NCI-H2171 (cell line): ENCODE measurements around the gene FZD2.
A peak's percentile ranks its signal among the peaks of the same experiment; 100 is the strongest.
"Not testable (repeated sequence)": the region's sequence is repeated elsewhere in the genome, so short reads cannot be mapped to it uniquely, and the experiment has no call there.

Experiments used
- DNase-seq: peaks from one replicate; lab custom pipeline; 2025; lab: John Stamatoyannopoulos, UW

FZD2 gene

DNA sequence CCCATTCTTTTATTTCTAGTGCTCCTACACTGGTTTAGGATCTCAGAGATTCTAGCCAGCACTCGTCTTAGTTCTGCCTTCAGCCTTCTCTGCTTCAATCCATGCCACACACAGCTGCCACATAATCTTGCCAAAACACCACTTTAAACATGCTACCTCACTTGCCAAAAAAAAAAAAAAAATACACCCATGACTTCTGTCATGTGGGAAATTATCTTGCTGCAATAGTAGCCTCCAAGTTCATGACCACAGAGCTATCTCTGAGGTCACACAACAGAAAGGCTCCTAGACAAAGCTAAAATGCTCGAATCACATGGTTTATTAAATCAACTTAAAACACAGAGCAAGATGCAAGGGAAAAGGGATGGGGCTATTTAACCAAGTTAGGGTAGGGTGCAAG lies 18.1 kb downstream of the FZD2 start:
- no peak for DNase-seq

GRCh38 chr17:44578947-44579346 lies 21.7 kb downstream of the FZD2 start:
- DNase-seq, result no peak

GRCh38 chr17:44581868-44582267 lies 24.6 kb downstream of the FZD2 start:
- DNase-seq, result no peak

- DNase-seq, result no peak
Observed at GRCh38 chr17:44584443-44584842, 27.2 kb downstream of the FZD2 start.

- DNase-seq, result no peak
Observed at GRCh38 chr17:44585315-44585714, 28.0 kb downstream of the FZD2 start.

DNA sequence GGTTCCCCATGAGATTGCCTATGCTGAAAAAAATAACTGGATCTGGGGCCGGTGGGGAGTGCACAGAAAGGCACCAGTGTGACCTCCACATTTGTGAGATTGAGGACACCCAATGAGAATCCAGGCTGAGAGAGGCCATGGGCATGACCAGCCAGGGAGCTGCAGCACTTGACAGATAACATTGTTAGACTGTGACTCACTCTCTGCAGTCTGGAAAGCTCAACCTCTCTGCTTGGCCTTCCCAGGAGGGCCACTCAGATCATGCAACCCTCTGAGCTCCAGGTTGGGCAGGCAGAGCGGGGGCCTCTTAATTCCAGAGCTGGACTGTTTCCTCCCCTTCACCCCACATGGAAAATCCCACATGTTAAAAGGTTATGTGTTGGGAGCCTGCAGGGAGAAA lies 30.1 kb downstream of the FZD2 start:
- DNase-seq, result no peak

GRCh38 chr17:44589316-44590071 lies 32.2 kb downstream of the FZD2 start:
- DNase-seq, result no peak

DNA sequence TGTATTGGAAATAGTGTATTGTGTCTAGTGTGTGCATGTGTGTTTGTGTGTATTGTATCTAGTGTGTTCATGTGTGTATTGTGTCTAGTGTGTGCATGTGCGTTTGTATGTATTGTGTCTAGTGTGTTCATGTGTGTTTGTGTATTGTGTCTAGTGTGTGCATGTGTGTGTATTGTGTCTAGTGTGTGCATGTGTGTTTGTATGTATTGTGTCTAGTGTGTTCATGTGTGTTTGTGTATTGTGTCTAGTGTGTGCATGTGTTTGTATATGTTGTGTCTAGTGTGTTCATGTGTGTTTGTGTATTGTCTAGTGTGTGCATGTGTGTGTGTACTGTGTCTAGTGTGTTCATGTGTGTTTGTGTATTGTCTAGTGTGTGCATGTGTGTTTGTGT lies 32.8 kb downstream of the FZD2 start:
- DNase-seq, result not testable (repeated sequence)

DNA sequence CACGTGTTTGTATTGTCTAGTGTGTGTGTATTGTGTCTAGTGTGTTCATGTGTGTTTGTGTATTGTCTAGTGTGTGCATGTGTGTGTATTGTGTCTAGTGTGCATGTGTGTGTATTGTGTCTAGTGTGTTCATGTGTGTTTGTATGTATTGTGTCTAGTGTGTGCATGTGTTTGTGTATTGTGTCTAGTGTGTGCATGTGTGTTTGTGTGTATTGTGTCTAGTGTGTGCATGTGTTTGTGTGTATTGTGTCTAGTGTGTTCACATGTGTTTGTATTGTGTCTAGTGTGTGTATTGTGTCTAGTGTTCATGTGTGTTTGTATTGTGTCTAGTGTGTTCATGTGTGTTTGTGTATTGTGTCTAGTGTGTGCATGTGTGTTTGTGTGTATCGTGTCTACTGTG lies 33.5 kb downstream of the FZD2 start:
- DNase-seq, result not testable (repeated sequence)

DNA sequence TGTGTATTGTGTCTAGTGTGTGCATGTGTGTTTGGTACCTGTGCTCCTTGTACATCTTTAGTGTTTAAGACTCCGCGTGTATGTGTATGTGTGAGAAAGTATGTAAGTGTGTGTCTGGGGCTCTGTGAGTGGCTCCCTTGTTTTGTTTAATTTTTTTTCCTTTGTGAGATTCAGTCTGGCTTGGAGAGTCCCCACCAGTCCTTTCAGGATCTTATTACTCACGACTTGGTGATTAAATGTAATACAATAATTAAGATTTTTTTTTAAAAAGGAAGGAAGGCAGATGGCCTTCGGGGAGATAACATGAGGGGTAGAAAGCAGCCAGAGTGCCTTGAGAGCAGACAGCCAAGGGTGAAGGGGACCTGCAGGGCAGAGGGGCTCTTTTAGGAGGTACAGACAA lies 33.9 kb downstream of the FZD2 start:
- DNase-seq, result peak; percentile 67

GRCh38 chr17:44593156-44593555 lies 35.9 kb downstream of the FZD2 start:
- no peak for DNase-seq

DNA sequence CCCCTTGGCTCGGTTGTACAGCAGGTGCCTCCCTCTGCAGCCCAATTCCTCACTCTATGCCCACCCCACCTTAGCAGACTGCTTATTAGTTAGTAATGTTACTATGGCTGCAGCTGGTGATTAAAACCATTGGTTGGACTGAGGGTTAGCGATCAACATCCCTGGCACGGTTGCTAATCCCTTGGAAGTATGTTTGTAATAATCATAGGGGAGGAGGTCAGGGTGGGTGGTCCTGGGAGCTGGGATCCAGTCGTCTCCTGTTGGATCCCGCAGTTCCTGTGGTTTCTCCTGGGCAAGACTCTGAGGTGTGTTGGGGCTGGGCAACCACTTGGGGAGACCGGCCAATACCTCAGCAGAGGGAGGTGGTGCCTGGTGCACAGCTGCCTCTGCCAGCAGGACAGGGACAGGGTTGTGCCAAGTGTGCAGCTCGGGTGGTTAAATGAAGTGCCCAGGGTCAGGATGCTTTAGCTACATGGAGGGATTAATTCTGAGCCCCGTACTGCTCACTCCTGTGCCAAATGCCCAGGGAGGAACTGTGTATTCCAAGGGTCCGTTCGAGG lies 38.0 kb downstream of the FZD2 start:
- DNase-seq, result no peak

DNA sequence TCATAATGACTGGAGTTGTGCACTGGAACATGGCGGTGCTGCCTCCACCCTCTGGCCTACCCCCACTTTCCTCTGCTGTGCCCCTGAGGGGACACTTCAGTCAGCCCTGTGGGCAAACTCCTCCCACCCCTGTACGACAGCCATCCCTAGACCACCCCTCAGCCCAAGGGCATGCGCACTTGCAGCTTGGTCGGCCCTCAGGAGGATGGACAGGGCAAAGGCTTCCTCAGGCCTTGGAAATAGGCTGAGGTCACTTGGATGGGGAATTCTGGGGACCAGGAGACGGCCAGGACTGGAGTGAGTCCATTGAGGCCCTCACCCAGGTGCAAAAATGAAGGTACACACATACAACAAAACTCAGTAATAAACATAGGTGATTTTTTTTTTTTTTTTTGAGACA lies 41.0 kb downstream of the FZD2 start:
- no peak for DNase-seq

- DNase-seq, result no peak
Observed at GRCh38 chr17:44598932-44599297, 41.6 kb downstream of the FZD2 start.

DNA sequence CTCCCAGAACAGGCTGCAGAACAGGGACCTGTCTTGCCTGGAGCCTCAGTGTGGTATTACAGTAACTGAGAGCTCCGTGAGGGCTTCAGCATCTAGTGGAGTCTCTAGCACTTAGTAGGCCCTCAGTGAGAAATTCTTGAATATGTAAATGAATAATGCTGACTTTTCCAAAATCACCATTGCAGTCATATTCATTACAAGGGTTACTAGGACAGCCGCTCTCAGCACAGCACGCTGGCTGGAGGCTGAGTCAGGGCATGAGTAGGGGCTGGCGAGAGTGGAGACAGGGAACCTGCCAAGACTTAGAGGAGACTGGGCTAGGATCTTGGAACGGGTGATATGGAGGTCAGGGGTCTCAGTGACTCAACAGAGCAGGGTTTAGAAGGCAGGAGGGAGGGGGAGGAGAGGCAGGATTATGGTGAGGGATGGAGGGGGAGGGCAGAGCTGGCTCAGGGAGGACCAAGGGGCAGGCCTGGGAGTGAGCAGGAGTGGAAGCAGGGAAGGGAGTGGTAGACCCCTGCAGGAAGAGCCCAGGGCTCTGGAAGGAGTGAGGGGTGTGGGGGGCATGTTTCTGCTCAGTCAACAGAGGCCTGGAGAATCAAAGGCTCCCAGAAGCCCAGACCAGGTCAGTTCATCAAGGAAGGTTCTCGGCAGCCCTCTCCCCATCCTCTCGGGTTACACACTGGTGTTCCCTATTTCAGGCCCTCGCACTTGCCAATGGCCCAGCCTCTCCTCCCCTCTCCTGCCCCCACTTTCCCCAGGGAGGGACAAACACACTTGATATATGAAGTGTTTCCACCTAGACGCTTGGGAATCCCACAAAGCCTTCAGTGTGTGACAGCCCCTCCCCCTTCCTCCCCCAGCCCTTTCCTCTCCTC lies 42.3 kb downstream of the FZD2 start:
- no peak for DNase-seq

DNA sequence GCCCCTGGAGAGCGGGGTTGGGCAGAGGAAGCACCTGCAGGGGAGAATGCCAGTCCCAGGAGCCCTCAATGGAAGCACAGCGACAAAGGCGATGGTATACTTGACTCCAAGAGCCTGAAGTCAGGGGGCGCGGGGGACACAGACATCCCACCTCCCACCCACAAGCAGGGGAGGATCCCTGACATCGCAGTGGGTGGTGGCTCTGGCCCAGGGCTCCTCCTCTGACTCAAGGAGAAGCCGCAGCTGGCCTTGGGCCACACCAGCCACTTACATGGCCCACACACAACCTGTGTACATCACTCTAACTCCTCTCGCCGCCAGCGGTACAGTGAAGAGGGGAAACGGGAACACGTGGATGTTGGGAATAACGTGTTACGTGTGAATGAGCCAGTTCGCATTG lies 44.3 kb downstream of the FZD2 start:
- no peak for DNase-seq

DNA sequence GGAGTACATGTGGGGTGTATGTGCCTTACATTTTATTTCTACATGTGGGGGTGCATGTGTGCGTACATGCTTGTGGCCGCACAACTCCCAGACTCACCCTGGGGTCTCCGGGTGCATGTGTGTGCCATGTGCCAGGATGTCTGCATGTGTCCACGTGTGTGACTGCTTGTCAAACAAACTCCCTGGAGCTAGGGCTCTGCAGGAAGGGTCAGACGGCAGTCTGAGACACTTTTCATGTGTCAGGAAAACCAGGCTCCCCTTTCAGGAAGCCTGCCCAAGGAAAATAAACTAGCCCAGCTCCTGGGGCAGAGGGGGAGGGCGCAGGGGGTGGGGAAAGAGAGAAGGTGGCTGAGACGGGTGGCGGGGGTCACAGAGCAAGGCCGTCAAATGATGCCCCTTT lies 44.7 kb downstream of the FZD2 start:
- DNase-seq, result no peak

DNA sequence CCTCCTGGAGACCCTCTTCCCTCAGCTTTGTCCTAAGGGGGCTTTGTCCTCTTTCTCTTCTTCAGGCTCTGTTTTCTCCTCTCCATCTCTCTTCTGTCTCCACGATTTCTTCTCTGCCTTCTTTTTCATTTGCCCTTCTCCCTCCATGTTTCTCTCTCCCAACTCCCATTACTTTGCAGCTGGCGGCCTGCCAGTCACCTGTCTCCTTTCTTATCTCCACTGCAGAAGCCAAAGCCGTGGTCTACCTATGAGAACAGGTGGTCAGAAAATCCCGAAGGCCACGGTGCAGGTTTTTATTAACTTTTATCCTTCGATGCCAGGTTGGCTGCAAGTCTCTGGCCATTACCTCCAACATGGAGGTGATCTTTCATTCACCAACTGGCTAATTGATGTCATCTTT lies 45.1 kb downstream of the FZD2 start:
- DNase-seq, result no peak

DNA sequence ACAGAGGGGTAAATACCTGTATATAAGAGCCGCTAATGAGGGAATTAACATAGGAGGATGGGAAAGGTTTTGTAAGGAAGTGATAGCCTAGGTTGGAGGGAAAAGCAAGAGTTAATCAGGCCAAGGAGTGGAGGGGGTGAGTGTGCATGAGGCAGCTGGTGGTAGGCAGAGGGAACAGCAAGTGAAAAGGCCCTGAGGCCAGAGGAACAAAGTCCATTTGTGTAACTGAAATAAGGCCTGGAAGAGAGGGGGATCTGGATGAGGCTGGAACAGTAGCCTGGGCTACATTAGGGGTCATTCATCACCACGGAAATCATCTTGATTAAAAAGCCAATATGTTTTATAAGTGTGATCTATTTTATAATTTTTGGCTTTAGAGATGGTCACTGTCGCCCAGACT lies 45.7 kb downstream of the FZD2 start:
- DNase-seq, result no peak

DNA sequence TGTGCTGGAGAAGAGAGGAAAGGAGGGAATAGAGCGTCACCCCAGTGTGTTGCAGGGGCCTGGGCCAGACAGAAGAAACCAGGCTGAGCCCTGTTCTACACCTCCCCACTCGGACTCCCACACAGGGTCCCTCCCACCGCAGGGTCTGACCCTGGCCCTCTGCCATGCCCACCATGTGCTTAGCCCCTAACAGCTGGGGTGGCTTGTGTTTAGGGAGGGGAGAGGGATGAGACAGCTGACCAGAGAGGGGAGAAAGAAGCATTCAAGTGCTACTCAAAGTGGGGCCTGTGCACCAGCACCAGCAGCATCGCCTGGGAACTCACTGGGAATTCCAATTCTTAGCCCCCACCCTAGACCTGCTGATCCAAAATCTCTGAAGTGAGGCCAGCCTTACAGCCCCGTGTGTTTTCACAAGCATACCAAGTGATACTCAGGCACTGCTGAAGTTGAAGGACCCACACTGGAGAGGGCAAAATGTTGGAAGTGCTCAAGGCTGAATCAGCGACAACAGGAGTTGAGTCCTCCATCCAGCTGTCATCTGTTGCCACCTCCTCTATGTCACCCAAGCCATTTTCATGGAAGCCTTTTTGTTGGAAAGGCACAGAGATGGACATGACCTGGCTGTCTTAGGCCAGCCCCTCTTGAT lies 47.0 kb downstream of the FZD2 start:
- DNase-seq, result no peak

GRCh38 chr17:44604768-44605485 lies 47.6 kb downstream of the FZD2 start:
- no peak for DNase-seq

DNA sequence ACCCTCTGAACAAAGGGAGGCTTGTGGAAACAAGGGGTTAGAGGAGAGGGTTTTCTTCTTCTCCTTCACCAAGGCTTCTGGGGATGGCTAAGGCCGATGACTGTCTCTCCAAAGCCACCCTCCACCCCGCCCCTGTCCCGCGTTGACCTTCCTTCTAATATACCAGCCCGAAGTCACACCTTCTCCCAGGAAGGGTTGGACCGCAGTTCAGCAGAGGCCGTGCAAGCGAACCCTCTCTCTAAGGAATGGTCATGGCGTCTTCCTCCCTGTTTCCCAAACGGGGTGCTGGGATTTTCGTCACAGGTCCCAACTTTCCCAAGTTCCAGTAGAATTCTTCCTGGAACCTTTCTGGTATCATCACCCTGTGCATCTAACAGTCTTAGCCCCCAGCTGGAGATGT lies 49.4 kb downstream of the FZD2 start:
- DNase-seq, result no peak
